ENCODE results near the gene SMIM28.

The SMIM28 gene

DNA sequence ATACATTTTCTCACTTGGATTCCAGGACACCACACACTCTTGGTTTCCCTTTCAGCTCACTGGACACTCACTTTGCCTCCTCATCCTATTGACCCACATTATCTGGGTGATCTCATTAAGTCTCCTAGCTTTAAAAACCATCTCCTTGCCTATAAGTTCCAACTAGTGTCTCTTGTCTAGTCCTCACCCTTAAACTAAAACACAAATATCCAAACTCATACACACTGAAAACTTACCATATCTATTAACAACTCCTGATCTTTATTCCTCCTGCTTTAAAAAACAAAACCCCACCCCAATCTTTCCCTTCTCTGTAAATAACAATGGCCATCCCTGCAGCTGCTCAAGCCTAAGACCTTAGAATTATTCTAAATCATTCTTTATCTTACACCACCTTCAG lies 3.5 kb upstream of the SMIM28 start:
- no peak for DNase-seq (ENCODE audit: low read depth in 2 of 2)

DNA sequence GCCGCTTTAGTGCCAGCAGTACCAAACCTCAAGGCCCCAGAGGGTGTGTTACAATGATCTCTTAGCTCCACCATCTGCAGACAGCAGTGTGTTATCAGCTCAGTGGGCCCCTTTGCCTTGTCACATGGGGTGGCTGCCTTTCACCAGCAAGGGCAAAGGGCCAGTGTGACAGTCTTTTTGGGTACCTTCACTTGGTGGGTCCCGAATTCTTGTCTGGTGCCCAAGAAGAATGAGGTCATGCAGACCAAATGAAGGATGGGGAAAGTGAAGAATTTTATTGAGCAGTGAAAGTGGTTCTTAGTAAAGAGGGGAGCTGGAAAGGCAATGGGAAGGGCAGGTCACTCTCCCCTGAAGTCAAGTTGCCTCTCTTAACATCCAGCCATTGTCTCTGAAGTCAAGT lies 2.9 kb upstream of the SMIM28 start:
- no peak for DNase-seq (ENCODE audit: low read depth in 2 of 2)

DNA sequence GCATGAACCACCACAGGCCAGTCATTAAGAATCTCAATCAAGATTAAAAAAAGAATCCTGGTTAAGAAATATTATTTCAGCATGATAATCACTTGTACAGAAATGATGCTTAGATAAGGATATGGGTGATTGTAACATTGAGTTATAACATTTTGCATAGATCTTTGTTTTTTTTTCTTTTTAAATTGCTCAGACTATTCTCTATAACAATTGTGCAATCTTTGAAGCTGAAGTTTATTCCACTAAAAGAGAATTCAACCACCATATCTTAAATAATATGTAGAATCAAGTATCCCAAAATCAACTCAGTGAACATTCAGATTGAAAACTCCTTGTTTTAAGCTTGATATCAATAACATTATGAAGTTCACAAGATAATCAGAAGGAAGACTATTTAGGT lies 663 bp upstream of the SMIM28 start:
- DNase-seq (ENCODE audit: low read depth in 2 of 2) = no peak

DNA sequence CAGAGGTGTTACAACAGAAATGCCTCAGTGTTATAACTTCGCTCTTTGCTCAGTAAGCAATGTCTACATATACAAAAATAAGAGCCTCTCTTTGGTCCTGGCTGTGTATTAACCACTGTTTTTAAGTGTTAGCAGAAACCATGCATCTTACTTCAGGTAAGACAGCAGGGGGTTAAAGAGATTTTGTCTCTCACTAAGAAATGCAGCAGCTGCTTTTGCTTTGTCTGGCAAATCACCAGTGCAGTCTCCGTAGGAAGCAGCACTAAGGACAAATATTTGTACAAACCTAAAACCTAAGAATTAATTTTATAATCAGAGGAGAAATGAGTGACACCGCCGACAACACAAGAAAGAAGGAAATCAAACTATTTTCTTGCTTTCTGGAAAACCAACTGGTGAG lies 758 bp downstream of the SMIM28 start:
- DNase-seq (ENCODE audit: low read depth in 2 of 2) = no peak

DNA sequence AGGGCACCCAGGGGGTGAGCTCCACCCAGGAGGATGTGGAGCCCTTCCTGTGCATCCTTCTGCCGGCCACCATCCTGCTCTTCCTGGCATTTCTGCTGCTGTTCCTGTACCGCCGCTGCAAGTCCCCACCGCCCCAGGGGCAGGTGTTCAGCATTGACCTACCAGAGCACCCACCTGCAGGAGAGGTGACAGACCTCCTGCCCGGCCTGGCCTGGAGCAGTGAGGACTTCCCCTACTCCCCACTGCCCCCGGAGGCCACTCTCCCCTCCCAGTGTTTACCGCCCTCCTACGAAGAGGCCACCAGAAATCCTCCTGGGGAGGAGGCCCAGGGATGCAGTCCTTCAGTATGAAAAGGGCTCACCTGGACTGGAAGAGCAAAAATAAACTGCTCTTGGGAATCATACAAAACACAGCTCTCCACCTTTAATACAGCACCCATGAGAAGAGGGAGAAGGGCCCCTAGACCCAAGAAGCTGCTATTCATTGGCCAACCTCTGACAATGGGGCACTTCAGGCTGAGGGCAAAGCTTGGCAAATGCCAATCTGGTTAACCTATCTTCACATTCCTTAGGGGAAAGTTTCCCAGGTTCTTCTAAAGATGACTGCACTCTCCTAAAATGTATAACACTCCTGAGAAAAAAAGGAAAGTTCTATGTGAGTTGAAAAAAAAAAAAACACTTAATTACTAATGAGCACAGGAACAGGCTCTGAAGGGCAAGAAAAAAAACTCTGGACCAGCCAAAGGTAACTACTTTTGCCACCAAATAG lies 5.0 kb downstream of the SMIM28 start:
- no peak for DNase-seq (ENCODE audit: low read depth in 2 of 2)

DNA sequence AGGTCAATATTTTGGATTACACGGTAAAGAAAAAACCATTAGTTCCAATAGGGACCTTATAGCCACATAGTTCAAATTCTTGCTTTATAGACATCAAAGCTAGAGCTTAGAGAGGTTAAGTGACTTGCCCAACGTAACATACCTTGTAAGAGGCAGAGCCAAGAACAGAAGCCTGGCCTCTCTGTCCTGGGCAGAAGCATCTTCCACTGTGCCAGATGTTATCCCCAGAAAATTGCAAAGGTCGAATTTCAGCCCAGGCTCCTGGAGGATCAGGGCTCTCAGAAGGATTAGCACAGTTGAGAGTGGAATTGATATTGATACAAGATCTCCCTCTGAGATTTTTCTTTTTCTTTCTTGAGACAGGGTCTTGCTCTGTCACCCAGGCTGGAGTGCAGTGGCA lies 6.1 kb downstream of the SMIM28 start:
- no peak for DNase-seq (ENCODE audit: low read depth in 2 of 2)

DNA sequence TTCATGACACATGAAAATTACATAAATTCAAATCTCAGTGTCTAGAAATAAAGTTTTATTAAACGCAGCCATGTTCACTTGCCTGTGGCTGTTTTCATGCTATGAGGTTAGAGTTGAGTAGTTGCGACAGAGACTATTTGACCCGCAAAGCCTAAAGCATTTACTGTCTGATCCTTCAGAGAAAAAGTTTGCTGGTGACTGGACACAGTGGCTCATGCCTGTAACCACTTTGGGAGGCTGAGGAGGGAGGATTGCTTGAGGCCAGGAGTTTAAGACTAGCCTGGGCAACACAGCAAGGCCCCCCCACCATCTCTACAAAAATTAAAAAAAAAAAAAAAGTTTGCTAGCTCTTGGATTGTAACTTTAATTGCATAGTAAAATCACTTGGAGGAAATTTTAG lies 9.2 kb downstream of the SMIM28 start:
- no peak for DNase-seq (ENCODE audit: low read depth in 2 of 2)

DNA sequence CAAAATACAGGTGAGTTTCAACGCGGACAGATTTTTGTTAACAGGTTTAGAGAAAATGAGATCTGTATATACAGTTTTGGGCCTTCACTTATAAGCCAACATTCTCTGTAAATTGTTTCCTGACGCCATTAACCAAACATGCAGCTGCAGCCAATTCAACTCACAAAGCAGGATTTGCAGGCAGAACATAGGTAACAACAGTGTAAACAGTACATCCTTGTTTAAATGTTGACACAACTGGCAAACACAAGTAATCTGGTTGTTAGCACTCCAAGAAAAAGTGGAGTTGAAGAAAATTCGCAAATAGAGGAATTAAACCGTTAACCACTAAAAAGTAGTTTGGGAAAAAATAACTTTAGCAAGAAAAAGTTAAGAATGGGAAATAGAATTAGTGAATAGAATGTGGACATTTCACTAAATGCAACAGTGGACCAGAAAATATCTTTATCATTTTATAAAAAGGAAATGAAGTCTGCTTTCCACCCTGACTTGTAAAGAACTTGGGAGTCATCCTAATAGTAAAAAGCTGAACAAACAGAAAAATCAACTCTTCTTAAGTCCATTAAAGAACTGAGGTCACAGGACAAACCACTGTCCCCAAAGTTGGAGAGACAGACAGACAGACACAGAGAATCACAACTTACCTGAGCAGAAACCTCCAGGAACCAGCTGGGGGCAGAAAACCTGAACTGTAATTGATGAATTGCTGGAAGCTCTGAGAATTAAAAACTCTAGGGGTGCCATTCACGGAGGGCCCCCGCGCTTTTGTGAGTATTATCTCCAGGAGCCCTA lies 10.1 kb downstream of the SMIM28 start:
- DNase-seq (ENCODE audit: low read depth in 2 of 2) = no peak

DNA sequence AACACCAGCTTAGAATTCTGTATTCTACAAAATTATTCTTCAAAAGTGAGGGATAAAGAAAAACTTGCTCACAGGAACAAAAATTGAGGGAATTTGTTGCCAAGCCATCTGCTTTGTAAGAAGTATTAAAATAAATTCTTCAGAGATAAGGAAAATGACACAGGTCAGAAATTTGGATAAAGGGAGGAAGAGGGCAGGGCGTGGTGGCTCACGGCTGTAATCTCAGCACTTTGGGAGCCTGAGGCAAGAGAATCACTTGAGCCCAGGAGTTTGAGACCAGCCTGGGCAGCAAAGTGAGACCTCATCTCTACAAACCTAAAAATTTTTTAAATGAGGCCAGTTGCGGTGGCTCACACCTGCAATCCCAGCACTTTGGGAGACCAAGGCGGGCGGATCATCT lies 11.8 kb downstream of the SMIM28 start:
- DNase-seq (ENCODE audit: low read depth in 2 of 2) = no peak

DNA sequence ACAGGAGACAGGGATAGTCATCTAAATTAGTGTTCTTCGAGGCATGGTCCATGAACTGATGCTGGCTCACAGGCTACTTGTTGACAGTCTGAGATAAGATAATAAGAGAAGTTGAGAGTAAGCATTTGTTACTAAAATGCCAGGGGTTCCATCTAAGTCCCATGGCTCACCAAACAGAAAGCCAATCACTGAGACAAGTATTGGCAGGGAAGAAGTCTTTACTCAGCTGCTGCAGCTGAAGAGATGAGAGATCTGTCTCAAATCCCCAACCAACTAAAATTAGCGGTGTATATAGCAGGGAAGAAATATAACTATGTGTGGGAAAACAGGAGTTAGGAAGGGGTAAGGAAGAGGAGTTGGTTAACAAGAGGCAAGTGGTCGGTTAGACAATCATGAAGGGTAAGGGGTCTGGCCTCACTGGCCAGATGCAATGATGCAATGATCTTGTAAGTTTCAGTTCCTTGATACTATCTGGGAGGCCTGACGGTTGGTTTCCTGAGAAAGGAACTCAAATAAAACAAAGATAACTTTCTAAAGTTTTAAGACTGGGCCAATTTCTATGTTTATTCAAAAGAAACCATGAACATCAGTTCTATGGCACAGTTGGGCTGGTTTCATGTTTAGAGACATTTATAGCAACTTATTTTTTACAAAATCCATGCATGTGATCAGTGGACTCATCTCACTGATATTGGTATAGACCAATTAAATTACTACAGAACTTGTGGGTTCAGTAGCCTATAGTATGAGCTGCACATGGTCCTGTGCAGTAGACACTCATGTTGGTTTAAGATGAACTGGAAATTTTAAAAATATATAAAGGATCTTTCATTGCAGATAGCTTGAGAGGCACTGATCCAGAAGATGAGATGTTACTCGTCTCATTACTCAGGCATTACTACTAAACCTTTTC lies 16.4 kb downstream of the SMIM28 start:
- no peak for DNase-seq (ENCODE audit: low read depth in 2 of 2)

DNA sequence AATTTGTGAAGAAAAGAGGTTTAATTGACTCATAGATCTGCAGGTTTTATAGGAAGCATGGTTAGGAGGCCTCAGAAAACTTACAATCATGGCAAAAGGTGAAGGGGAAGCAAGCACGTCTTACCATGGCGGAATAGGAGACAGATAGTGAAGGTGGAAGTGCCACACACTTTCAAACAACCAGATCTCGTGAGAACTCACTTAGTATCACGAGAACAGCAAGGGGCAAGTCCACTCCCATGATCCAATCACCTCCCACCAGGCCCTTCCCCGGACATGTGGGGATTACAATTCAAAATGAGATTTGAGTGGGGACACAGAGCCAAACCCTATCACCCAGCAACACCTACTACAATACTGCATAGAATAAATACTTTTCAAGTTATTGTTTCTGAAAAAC lies 19.0 kb downstream of the SMIM28 start:
- DNase-seq (ENCODE audit: low read depth in 2 of 2) = no peak

DNA sequence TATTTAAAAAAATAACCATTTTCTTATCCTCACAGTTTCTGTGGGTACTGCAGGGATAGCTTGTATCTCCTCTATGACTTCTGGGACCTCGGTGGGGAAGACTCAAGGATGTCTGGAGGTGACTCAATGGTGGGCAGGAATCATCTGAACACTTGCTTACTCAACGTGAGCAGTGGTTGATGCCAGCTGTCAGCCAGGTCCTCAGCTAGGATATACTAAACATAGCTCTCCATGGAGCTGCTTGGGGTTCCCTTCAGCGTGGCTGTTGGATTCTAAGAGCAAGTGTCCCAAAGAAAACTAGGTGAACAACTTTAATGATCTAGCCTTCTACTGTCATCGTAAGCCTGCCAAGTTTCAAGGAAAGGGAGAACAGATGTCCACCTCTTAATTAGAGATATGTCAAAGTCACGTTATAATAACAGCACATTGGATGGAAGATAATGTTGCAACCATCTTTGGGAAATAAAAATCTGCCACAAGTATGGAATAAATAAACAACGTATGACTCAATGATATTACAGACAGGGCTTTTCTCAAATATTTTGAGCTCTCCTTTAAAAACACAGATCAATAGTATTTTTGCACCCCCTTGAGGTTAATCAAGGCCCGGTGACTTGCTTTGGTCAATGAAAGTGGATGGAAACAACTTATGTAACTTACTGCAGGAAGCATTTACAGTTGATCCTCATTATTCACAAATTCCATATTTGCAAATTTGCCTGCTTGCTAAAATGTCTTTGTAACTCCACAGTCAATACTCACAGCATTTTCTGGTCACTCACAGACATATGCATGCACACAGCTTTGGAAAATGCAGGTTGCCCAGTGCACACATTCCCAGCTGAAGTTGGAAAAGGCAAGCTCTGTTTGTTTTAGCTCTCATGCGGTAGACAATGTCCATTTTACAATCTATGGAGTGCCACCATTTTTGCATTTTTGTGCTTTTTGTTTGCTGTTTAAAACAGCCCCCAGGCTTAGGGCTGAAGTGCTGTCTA lies 19.7 kb downstream of the SMIM28 start:
- no peak for DNase-seq (ENCODE audit: low read depth in 2 of 2)

DNA sequence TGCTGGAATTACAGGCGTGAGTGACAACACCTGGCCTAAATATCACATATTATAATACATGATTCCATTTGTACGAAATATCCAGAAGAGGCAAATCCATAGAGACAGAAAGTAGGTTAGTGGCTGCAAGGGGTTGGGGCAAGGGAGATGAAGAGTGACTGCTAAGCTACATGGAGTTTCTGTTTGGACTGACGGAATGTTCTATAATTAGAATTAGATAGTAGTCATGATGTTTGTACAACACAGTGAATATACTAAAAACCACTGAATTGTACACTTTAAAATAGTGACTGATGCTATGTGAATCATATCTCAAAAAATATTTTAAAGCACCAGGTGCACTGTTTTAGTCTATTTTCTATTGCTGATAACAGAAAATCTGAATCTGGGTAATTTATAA lies 22.6 kb downstream of the SMIM28 start:
- DNase-seq (ENCODE audit: low read depth in 2 of 2) = no peak

DNA sequence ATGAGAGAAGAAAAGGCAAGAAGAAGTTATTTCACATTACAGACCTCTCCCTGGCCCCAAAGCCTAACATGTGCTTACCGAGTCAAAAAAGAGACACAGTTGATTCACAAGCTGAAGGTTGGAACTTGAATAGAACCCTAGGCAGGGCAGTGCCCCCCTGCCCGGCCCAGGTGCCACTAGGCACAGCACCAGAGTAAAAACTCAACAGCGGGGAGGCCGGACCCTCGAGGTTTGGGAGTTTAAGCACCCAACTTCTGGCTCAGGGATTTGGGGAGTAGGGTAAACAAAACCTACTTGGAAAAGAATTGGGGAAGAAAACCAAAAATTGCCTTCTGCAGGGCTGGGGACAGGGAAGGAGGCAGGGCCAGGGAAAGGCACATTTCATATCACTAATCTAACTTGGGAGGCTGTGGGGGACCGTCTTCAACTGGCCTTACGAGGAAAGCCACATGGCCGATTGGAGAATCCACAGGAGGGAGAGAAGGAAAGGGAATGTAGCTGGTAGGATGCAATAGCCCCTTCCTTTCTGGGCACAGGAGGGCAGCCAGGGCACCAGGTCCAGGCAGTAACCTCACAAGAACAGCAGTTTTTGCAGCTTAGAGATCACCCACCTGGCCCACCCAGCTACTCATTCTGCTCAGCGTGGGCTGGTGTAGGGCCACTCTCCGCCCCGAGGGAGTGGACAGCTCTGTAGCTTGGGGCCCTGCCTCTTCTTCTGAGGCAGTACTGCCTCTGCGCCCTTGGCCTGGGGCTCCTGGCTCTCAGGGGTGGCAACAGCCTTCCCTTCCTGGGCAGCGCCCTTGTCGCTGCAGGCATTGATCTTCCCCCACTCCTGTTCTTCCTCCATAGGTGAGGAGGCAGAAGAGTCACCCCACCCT lies 24.5 kb downstream of the SMIM28 start:
- DNase-seq (ENCODE audit: low read depth in 2 of 2) = no peak

DNA sequence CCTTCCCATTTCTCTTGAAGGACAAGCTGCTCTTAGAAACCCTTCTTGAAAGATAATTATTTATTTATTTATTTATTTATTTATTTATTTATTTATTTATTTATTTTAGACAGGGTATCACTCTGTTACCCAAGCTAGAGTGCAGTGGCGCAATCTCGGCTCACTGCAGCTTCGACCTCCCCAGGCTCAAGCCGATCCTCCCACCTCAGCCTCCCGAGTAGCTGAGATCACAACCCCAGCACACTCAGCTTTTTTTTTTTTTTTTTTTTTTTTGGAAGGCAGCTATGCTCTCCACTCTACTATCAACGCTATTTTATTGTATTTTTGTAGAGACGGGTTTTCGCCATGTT lies 25.1 kb downstream of the SMIM28 start:
- DNase-seq (ENCODE audit: low read depth in 2 of 2) = no peak

DNA sequence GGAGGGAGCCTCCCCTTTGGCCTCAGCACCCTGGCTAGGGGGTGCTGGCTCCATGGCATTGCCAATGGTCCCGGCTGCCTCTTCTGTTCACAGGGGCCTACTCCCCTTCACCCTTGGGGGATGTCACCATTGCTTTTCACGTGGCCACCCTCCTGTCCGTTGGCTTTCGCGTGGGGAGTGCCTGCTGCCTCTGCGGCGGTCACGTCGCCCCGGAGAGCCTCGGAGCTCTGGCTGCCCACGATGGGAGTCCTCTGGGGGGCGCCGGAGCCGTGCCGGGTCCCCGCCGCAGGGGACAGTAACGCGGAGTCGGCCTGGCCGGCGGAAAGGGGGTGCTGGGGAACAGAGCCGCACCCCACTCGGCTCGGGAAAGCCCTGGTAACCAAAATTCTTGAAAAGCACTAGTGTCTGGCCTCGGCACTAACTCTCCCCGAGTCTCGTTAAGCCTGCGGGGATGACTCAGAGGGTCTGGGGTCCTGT lies 25.7 kb downstream of the SMIM28 start:
- DNase-seq (ENCODE audit: low read depth in 2 of 2) = peak; percentile 7

DNA sequence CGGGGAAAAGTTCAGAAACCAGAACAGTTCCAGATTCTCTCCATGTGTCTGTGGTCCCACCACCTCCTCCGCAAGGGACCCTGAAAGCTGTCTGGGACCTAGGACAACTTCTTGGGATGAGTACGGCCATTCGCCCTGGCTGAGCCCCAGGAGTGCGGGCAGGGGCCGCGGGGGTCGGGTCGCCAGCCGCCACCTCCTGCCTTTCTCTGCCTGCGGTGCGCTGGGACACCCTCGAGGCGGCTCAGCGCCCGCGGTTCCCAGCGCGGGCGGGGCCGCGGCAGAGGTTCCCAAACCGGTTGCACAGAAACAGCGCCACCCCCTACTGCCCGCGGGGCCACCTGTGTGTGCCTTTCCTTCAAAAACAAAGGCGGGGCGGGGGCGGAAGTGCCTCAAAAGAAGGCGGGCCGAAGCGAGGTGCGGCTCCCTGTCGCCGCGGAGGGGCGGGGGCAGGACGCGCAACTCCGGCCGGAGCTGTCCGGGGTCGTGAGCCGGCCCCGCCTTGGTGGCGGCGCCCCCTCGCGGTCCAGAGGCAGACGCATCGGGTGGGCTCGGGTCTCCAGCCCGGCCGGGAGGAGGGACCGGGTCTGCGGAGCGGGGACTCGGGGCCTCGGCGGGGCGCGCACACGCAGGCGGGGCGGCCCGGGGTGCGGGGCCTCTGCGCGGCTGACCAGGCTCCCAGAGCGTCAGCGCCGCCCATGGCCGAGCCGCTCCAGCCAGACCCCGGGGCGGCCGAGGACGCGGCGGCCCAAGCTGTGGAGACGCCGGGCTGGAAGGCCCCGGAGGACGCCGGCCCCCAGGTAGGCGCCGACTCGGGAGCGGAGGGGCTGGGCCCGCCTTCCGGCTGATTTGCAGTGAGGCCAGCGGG lies 26.3 kb downstream of the SMIM28 start, which contains the start of gene HEBP2:
HEBP2 (plus strand) TSS at position 423 of the 865 bp plus-strand sequence; CDS start at position 696, 273 bp downstream.
- DNase-seq (ENCODE audit: low read depth in 2 of 2) = peak; percentile 71 to 92

DNA sequence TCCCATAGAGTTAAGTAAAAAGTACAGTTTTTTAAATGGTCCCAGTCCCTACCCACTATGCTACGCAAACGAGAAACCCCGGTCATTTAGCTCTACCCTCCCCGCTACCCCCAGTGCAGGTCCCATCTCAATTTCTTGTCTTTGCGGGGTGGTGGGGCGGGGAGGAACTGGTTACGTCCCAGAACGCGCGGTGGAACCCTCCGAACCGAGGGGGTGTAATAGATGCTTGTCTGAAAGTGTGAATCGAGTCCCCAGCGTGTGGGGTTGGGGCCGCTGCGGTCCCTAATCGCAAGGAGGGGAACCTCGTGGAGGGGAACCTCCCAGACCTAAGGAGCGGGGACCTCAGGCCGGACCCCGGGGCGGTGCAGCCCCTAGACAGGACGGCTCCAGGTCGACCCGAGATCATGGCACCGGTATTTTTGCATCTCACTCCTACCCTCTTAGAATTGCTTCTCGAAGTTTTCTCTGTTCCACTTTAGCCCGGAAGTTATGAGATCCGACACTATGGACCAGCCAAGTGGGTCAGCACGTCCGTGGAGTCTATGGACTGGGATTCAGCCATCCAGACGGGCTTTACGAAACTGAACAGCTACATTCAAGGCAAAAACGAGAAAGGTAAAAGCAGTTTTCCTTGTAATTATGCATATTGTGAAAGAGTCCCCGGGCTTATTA lies 27.1 kb downstream of the SMIM28 start:
- DNase-seq (ENCODE audit: low read depth in 2 of 2) = no peak

All from stimulated activated CD8-positive, alpha-beta memory T cell treated with anti-CD3 and anti-CD28 coated beads, Interleukin-2, amount 100 ng/mL, for 48 hours (primary cell).